A172 (cell line): Measurements from ENCODE around the gene CACNA2D2. TPM values are rescaled to one million over a fixed set of nuclear protein-coding genes. Genes with fewer than 3 reads are reported as not detected.
A peak's percentile ranks its signal among the peaks of the same experiment; 100 is the strongest.

ENCODE experiments used
- DNase-seq: peaks from one replicate; pipeline ENCODE4 v3.0.0-alpha.2; 2015; ENCODE audit warnings: low spot score
- total RNA-seq: library from RNA; depleted of rRNA; stranded (reverse); fragments of >200 nt; shearing (Covaris generic); gene quantifications from 2 replicates; pipeline ENCODE4 v1.2.3, GENCODE V29; 2014

Gene CACNA2D2
- total RNA-seq, 1 experiment from 2014 or later = 0.26 TPM

DNA sequence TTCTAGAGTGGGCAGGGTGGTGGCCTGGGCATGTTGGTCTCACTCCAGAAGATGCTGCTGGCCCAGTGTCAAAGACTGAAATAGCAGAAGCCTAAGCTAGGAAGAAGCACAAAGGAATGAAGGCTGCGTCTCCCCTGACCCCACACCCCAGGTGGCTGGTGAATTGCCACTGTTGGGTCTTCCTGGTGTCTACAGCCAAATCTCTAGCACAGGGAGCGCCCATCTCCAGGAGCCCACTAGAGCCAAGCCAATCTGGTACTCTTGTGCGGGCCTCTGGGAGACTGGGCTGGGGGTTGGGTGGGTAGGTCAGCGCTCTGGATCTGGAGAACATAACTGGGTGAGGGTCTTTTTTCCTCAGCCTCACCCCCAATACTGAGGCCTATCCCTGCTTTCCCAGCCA, 176.3 kb downstream of the CACNA2D2 start:
- no peak for DNase-seq

- DNase-seq = no peak
These were observed 177.3 kb downstream of the CACNA2D2 start for GRCh38 chr3:50326182-50326541.

GRCh38 chr3:50325497-50326181, 177.8 kb downstream of the CACNA2D2 start:
- no peak for DNase-seq

GRCh38 chr3:50325113-50325480, 178.3 kb downstream of the CACNA2D2 start:
- DNase-seq = no peak

- peak; percentile 63 for DNase-seq
These were observed 178.9 kb downstream of the CACNA2D2 start for GRCh38 chr3:50324351-50325112.

GRCh38 chr3:50323614-50324199, 179.7 kb downstream of the CACNA2D2 start:
- DNase-seq = no peak

- DNase-seq = no peak
These were observed 180.3 kb downstream of the CACNA2D2 start for GRCh38 chr3:50323092-50323600.

GRCh38 chr3:50322386-50323091, 180.9 kb downstream of the CACNA2D2 start, which contains the start of gene HYAL2:
Gene HYAL2 (minus strand): TSS chr3:50322745. CDS start chr3:50320489, 2,256 bp downstream.
- no peak for DNase-seq

GRCh38 chr3:50322115-50322385, 181.4 kb downstream of the CACNA2D2 start:
- no peak for DNase-seq

DNA sequence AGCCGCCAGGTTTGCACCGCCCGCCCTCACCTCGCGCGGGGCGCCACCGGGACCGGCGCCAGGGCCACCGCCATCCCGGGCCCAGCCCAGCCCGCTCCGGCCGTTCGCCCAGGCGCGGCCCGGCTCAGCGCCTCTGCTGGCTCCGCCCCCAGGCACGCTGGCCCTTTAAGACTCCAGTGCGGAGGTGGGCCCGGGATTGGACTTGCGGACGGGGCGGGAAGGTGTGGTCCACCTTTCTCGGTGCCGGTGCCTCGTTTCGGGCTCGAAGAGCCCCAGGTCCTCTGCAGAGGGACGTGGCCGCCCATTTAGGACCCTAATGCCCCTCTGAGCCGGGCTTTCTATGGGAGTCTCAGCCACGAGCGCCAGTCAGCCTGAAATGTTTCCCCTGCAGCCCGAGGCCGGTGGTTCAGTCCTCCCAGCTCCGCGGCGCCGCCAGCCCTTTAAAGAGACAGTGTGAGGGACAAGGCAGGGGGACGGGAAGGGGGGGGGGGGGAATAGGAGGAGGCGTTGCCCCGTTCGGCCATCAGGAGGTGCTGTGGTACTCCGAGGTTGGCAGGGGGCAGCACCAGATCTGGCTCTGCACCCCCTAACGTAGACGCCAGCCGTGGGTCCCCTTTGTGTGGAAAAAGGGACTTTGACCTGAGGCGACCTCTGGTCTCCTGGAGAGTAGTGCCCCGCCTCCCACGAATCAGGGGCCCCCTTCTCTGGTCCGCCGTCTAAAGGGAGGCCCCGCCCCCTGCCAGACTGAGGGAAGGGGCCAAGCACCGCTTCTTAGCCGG, 181.9 kb downstream of the CACNA2D2 start:
- peak; percentile 73 for DNase-seq

DNA sequence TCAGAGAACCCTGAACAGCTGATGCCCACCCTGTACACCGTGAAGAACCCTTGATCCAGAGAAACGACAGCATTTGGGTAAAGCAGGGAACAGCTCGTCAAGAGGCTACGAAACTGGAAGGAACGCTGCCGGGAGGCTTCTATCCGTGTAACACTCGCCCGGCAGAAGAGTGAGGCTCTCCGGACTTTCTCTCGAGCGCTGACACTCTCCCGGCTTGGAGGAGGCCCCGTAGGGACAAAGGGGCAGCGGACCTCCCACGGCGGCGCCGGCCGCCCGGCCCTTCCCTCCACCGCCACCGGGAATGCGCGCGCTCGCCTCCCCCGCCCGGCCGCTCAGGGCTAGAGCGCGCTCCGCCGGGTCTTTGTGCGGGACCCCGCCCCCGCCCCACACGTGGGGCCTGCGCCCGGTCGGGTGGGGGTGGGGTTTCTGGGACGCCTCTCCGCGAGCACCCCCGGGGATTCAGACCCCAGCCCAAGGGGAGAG, 182.5 kb downstream of the CACNA2D2 start:
- peak; percentile 40 for DNase-seq

DNA sequence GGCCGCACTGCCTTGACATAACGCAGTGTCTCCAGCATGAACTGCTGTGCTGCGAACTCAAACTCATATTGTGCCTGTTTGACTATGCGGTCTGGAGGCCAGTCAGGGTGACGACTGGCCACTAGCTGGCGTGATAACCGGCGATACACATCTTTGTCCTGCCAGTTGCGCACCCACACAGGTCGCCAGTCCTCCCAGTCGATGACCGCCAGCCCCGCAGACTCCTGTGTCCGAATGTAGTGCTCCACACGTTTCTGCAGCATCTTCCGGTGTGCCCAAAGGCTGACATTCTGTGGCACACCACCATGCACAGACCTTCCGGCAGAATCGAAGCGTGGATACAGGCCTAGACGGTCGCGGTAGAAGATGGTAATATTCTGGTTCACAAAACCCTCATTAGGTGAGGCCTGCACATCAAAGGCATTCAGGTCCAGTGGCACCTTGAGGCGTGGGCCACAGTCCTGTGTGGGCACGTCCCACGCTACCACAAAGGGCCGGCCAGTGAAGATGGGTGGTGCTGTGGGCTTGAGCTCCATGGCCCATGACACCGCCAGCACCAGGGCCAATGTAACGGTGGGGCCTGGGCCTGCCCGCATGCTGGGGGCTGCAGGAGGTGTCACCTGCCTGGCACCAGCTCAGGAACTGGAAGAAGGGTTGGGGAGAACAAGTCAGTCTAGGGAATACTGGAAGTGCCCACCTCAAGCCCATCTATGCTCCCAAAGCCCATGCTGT, 183.4 kb downstream of the CACNA2D2 start:
- DNase-seq = no peak

DNA sequence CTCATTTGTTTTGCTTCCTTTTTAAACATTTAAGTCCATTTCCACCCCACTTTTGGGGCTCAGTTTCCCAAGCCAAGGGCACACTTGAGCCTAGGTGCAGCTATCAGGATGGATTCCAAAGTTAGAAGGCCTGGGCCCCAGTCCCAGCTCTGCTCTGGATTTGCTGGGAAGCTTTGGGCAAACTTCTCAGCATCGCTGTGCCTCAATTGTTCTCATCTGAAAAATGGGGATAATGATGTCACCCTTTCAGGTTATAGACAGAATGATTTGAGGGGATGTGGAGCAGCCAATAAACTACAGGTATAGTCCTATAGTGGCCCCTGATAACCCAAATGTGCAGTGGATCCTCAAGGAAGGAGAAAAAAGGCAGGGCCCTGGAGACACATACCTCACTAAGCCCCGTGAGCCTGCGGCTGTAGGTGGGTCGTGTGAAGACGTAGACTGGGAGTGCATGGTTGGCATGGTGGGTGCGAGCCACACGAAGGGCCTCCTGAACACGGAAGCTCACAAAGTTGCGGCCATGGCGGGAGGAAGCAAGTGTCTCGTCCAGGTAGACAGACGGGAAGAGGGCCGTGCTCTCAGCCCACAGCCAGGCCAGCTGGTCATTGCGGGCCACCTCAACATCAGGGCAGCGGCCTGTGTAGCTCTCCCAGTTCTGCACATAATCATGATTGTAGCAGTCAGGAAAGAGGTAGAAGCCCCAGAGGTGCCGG, 184.1 kb downstream of the CACNA2D2 start:
- no peak for DNase-seq

DNA sequence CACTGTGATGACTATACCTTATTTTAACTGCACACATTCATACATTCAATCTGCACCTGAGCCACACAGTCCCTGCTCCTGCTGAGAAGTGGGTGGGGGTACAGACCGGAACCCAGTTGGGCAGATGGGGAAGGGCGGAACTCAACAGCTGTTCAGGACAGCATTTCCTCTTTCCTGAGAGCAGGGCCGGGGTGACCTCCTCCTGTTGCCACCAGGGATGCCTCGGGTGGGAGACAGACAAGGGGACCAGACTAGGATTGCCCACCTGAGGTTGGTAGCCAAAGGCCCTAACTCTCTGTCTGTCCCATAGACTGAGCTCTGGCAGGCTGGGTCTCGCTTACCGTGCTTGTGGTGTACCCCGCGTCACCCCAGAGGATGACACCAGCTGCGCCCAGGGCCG, 184.8 kb downstream of the CACNA2D2 start:
- no peak for DNase-seq

- DNase-seq = no peak
These were observed 185.3 kb downstream of the CACNA2D2 start for GRCh38 chr3:50318163-50318562.

GRCh38 chr3:50317300-50317699, 186.1 kb downstream of the CACNA2D2 start:
- DNase-seq = peak; percentile 31

GRCh38 chr3:50316657-50317242, 186.7 kb downstream of the CACNA2D2 start:
- peak; percentile 95 for DNase-seq

DNA sequence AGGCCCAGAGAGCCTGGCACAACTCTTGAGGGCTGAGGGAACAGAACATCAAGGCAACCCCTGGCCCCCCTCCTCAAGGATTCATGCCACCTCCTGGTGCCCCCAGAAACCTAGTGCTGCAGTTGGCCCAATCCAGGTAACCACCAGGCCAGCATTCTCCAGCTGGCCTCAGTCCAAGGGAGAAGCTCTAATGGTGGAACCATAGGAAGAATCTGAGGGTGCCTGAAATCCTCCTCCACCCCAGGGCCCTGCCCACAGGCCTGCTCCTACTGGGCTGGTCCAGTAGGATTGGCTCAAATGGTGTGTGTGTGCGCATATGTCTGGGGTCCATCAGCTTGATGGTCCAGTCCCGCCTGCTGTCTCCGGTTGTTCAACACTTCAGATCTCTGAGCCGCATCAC, 188.6 kb downstream of the CACNA2D2 start:
- no peak for DNase-seq

DNA sequence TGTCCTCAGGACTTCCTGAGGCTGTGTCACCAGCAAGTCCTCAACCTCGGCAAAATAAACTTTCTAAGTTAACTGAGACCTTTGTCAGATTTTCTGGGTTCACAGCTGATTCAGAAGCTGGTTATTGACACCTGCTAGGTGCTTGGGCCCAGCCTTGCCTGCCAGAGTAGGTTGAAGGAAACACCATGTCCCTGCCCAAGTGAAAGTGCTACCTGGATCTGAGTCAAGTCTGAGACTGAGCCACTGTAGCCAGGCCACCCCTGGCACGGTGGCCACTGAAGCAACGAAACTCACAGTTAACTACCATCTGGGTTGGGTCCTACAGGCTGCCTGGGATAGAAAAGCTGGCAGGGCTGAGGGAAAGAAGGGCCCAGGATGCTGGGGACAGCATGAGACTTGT, 189.1 kb downstream of the CACNA2D2 start:
- no peak for DNase-seq
